ENCODE results near the gene KIAA1958. TPM values are rescaled to one million over a fixed set of nuclear protein-coding genes. Genes with fewer than 3 reads are reported as not detected.

The KIAA1958 gene
- total and polyA plus RNA-seq, 10 donors = 0.39 to 11.9 (median 6.3) TPM

DNA sequence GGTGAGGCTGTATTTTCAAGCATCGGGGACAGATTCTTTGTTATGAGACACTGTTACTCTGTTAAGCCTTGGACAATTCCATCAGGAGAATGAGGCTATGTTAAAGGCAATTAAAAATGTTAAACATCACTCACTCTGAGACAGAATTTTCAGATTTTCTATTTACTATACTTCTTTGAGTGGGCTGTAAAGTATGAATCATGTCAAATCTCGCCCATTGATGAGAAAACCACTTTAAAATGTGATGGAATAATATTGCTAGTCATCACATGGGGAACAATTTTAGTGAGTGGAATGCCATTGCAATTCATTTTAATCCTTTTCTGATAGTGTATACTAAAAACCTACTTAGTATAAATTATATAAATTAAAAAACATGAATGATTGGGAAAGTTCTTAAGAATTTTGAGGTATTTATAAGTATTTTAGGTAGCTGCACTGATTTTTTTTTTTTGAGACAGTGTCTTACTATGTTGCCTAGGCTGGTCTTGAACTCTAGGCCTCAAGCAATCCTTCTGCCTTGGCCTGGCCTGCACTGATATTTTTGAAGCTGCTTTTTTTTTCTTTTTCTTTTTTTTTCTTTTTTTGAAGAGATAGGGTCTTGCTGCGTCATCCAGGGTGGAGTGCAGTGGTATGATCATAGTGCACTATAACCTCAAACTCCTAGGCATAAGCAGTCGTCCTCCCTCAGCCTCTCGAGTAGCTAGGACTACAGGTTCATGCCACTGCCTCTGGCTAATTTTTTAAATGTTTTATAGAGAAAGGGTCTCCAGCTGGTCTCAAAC, 73.2 kb downstream of the KIAA1958 start:
- H3K9me3 ChIP-seq = peaks cover 0 to 4% (median 0%) of the 10 kb centered on the region in 8 donors
- no peaks in the 10 kb centered on the region for H3K4me1 ChIP-seq
- no peak overlapping the region for H3K4me3 ChIP-seq
- intact Hi-C loops (cut with DNase I; ENCODE audit: low total_unique reads) = no loop called here
- TF ChIP-seq POLR2A (IDR thresholded peaks at IDR 0.05) (no peak), POLR2AphosphoS5 (IDR thresholded peaks at IDR 0.05) (no peak), CTCF (IDR thresholded peaks at IDR 0.05 in 8 of 11, conservative IDR thresholded peaks at IDR 0.05 in 3 of 11) (no peak)
- WGBS, 5 donors = 67 to 96% (median 80%) methylated on average over 5 of the region's 5 CpGs
- no peak overlapping the region for H3K27ac ChIP-seq
- H3K27me3 ChIP-seq (replicated peaks in 1 of 7) = no peaks in the 10 kb centered on the region
- DNase-seq = no peak
- H3K36me3 ChIP-seq = no peaks in the 10 kb centered on the region

GRCh38 chr9:112562235-112562958, 75.8 kb downstream of the KIAA1958 start:
- no peaks in the 10 kb centered on the region for H3K4me1 ChIP-seq
- H3K27ac ChIP-seq = no peak overlapping the region
- no peaks in the 10 kb centered on the region for H3K27me3 ChIP-seq (replicated peaks in 1 of 7)
- no peak for TF ChIP-seq CTCF (IDR thresholded peaks at IDR 0.05 in 8 of 11, conservative IDR thresholded peaks at IDR 0.05 in 3 of 11)
- intact Hi-C loops (cut with DNase I; ENCODE audit: low total_unique reads) = no loop called here
- H3K9me3 ChIP-seq = peaks cover 0 to 4% (median 0%) of the 10 kb centered on the region in 8 donors
- H3K4me3 ChIP-seq = no peak overlapping the region
- WGBS, 5 donors = 75 to 83% (median 78%) methylated on average over 4 of the region's 4 CpGs
- no peak for DNase-seq
- no peaks in the 10 kb centered on the region for H3K36me3 ChIP-seq

- Histone ChIP-seq H3K4me3 (no peak overlapping the region), H3K4me1 (no peaks in the 10 kb centered on the region), H3K9me3 (peaks cover 0 to under 1% (median 0%) of the 10 kb centered on the region in 8 donors), H3K27ac (no peak overlapping the region), H3K36me3 (peaks cover 0 to 2% (median 0%) of the 10 kb centered on the region in 6 donors), H3K27me3 (replicated peaks in 1 of 7) (no peaks in the 10 kb centered on the region)
- intact Hi-C loops (cut with DNase I; ENCODE audit: low total_unique reads) = no loop called here
- no peak for TF ChIP-seq POLR2AphosphoS5 (IDR thresholded peaks at IDR 0.05)
- TF ChIP-seq CTCF (IDR thresholded peaks at IDR 0.05 in 8 of 11, conservative IDR thresholded peaks at IDR 0.05 in 3 of 11) = no peak
- TF ChIP-seq POLR2A (IDR thresholded peaks at IDR 0.05) = no peak
- WGBS, 5 donors = 64 to 81% (median 69%) methylated on average over 2 of the region's 2 CpGs
- no peak for DNase-seq
These were observed 82.6 kb downstream of the KIAA1958 start for GRCh38 chr9:112569186-112569585.

- Histone ChIP-seq H3K36me3 (peaks cover 0 to 14% (median 3%) of the 10 kb centered on the region in 6 donors), H3K9me3 (no peaks in the 10 kb centered on the region), H3K27ac (no peak overlapping the region), H3K27me3 (replicated peaks in 1 of 7) (no peaks in the 10 kb centered on the region), H3K4me1 (no peaks in the 10 kb centered on the region), H3K4me3 (no peak overlapping the region)
- intact Hi-C loops (cut with DNase I; ENCODE audit: low total_unique reads) = no loop called here
- DNase-seq = no peak
- TF ChIP-seq POLR2A (IDR thresholded peaks at IDR 0.05) = no peak
- TF ChIP-seq POLR2AphosphoS5 (IDR thresholded peaks at IDR 0.05) = no peak
- TF ChIP-seq CTCF (IDR thresholded peaks at IDR 0.05 in 8 of 11, conservative IDR thresholded peaks at IDR 0.05 in 3 of 11) = no peak
- 88 to 99% (median 93%) methylated on average over 6 of the region's 6 CpGs for WGBS, 5 donors
These were observed 84.1 kb downstream of the KIAA1958 start for GRCh38 chr9:112570671-112571167.
